Measurements from ENCODE around the gene CNDP1.

DNA sequence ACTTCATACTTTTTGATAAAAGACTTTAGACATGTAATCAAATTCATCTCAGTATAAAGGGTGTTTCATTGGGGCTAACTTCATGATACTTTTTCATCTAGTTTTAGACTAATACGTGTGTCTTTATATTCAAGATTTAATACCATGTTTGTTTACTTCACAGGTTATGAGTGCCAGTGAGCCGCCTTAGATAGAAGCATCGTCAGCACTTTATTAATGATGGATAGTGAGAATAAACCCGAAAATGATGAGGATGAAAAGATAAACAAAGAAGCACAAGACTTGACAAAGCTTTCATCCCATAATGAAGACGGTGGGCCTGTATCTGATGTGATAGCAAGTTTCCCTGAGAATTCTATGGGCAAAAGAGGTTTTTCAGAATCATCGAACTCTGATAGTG lies 96.5 kb downstream of the CNDP1 start:
- TF ChIP-seq EZH2 (IDR thresholded peaks at IDR 0.05), result no peak
- no peak for TF ChIP-seq POLR2AphosphoS5 (IDR thresholded peaks at IDR 0.05; ENCODE audit: borderline replicate concordance, low read depth, low read length)
- TF ChIP-seq FOXP2 (optimal IDR thresholded peaks at IDR 0.05; ENCODE audit: control extremely low read depth, extremely low read length, insufficient read depth), result no peak

Measured in SK-N-MC (cell line).